ENCODE measurements around the gene RBM23. TPM values are rescaled to one million over a fixed set of nuclear protein-coding genes. Genes with fewer than 3 reads are reported as not detected.

Gene RBM23
- total RNA-seq, 1 experiment from 2014 or later = 70.0 TPM

DNA sequence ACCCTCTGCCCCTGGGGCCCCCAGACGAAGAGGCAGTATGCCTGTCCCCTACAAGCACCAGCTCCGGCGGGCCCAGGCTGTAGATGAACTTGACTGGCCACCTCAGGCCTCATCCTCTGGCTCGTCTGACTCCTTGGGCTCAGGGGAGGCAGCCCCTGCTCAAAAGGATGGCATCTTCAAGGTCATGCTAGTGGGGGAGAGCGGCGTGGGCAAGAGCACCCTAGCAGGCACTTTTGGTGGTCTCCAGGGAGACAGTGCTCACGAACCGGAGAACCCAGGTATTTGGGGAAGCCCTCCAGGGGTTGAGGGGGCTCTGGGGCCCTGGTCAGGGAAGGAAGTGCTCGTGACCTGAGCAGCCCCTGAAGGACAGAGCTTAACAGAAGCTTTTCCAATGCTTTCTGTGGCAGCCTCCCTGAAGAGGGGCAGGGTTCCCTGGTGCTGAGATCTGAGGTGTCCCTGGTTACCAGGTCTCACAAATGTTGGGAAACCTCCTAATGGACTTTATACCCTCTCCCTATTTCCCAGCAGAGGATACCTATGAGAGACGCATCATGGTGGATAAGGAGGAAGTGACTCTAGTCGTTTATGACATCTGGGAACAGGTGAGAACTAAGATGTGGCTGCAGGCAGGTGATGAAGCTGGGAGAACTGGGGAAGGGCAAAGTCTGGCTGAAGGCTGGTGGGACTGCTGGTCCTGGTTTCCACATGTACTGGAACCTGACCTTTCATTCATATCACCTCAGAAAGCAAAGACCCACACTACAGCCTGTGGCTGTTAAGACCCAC, 34.0 kb downstream of the RBM23 start:
- H3K4me3 ChIP-seq (ENCODE audit: low read depth, low read length) = no peak overlapping the region
- H3K36me3 Mint-ChIP-seq (ENCODE audit: insufficient read depth, unreplicated experiment) = peaks cover 11% of the 10 kb centered on the region
- peaks cover 8% of the 10 kb centered on the region for H3K4me1 Mint-ChIP-seq (ENCODE audit: low read depth, unreplicated experiment)
- H3K27me3 Mint-ChIP-seq (ENCODE audit: insufficient read depth, unreplicated experiment) = no peaks in the 10 kb centered on the region
- no peaks in the 10 kb centered on the region for H3K9me3 ChIP-seq
- H3K36me3 ChIP-seq (ENCODE audit: control insufficient read depth, insufficient read depth, low read length) = no peaks in the 10 kb centered on the region
- intact Hi-C loops (cut with micrococcal nuclease; ENCODE audit: unreplicated experiment) = no loop called here
- H3K27me3 ChIP-seq (replicated peaks; ENCODE audit: control insufficient read depth, insufficient read depth, low read length) = no peaks in the 10 kb centered on the region
- BruUV-seq (replicated peaks) = no TSS peak
- TF ChIP-seq, protein P1, sequence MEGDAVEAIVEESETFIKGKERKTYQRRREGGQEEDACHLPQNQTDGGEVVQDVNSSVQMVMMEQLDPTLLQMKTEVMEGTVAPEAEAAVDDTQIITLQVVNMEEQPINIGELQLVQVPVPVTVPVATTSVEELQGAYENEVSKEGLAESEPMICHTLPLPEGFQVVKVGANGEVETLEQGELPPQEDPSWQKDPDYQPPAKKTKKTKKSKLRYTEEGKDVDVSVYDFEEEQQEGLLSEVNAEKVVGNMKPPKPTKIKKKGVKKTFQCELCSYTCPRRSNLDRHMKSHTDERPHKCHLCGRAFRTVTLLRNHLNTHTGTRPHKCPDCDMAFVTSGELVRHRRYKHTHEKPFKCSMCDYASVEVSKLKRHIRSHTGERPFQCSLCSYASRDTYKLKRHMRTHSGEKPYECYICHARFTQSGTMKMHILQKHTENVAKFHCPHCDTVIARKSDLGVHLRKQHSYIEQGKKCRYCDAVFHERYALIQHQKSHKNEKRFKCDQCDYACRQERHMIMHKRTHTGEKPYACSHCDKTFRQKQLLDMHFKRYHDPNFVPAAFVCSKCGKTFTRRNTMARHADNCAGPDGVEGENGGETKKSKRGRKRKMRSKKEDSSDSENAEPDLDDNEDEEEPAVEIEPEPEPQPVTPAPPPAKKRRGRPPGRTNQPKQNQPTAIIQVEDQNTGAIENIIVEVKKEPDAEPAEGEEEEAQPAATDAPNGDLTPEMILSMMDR (IDR thresholded peaks at IDR 0.05; ENCODE audit: insufficient read depth in 1 of 2, low read depth in 1 of 2, low read length in 1 of 2, severe bottlenecking in 1 of 2, unreplicated experiment in 1 of 2) = no peak
- CTCF ChIA-PET = interaction anchor here (2.0 kb wide), 1 partner anchor 13 kb away, joined by 8 read pairs; the partner anchor contains the start of gene LRP10
- H3K4me3 Mint-ChIP-seq (ENCODE audit: unreplicated experiment) = peak overlapping the region; percentile 27
- DNase-seq = no peak
- no peak overlapping the region for H3K27ac Mint-ChIP-seq (ENCODE audit: unreplicated experiment)
- POLR2A ChIA-PET = no interaction called here
- no peaks in the 10 kb centered on the region for H3K9me3 Mint-ChIP-seq (ENCODE audit: unreplicated experiment)
- H3K4me1 ChIP-seq = peaks cover 4% of the 10 kb centered on the region

DNA sequence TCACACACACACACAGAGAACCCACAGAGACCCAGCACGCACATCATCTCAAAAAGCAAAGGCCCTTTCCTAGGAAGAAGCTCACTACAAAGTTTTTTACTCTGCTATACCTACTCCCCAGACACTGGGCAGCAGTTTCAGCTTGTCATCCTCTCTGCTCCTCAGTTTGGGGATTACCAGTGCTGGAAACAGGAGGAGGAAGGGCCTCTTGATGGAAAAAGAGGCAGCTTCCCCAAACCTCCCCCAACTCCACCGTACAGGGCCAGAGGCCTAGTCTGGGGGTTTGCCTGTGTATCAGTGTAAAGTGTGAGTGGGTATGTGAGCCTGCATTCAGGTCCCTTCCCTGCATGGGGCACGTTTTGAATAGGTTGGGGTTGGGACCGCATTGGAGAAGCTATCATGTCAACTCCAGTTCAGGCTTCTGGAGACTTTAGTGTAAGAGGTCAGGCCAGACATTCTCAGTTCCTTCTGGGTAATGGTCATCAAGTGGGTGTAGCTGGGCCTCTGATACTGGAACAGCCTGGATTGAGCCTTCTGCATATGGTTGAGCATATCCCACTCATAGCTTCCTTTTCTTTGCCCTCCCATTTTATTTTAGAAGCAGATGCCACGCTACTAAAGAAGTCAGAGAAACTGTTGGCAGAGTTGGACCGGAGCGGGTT, 34.7 kb downstream of the RBM23 start:
- POLR2A ChIA-PET = no interaction called here
- Histone ChIP-seq H3K36me3 (ENCODE audit: control insufficient read depth, insufficient read depth, low read length) (no peaks in the 10 kb centered on the region), H3K4me3 (ENCODE audit: low read depth, low read length) (no peak overlapping the region), H3K27me3 (replicated peaks; ENCODE audit: control insufficient read depth, insufficient read depth, low read length) (no peaks in the 10 kb centered on the region), H3K4me1 (peaks cover 9% of the 10 kb centered on the region), H3K9me3 (no peaks in the 10 kb centered on the region)
- Mint-ChIP-seq H3K9me3 (ENCODE audit: unreplicated experiment) (no peaks in the 10 kb centered on the region), H3K27ac (ENCODE audit: unreplicated experiment) (no peak overlapping the region), H3K27me3 (ENCODE audit: insufficient read depth, unreplicated experiment) (no peaks in the 10 kb centered on the region), H3K4me3 (ENCODE audit: unreplicated experiment) (no peak overlapping the region), H3K4me1 (ENCODE audit: low read depth, unreplicated experiment) (peaks cover 13% of the 10 kb centered on the region), H3K36me3 (ENCODE audit: insufficient read depth, unreplicated experiment) (peaks cover 11% of the 10 kb centered on the region)
- intact Hi-C loops (cut with micrococcal nuclease; ENCODE audit: unreplicated experiment) = no loop called here
- BruUV-seq (replicated peaks) = no TSS peak
- TF ChIP-seq, protein P1 (IDR thresholded peaks at IDR 0.05; ENCODE audit: insufficient read depth in 1 of 2, low read depth in 1 of 2, low read length in 1 of 2, severe bottlenecking in 1 of 2, unreplicated experiment in 1 of 2) = no peak
- no peak for DNase-seq
- CTCF ChIA-PET = interaction anchor here (1.8 to 2.0 kb wide), 2 partner anchors 12 to 13 kb away, joined by 6 to 8 read pairs; partner anchors contain the start of gene LRP10

DNA sequence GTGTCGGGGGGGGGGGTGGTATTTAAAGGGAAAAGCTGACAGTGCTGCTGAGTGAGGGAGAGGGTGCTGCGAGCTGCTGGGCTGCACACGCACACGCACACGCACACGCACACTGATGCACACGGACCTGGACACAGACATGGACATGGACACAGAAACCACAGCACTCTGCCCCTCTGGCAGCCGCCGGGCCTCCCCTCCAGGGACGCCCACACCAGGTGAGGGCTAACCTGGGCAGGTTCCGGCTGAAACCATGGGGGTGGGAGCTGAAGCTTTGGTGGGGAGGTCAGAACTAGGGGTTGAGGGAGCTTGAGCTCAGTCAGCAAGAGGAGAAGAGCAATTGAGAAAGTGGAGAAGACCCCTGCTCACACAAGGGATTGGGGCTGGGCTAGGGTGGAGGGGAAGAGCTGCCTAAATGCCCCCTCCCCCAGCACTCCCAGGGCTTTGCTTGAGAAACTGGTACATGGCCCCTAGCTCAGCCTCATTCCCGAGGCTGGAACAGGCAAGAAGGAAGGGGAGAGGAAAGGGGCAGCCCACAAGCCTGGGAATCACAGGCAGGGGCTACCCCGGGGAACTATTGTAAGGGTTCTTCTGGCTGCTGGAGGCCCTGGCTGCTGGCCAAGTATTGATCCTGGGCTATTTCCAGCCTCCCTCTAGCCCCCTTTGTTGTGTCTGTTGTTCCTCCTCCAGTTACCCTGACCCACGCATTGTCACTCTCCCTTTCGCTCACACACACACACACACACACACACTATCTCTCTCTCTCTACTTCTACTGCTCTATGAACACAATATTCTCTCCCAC, 35.6 kb downstream of the RBM23 start, which contains the start of gene REM2:
Gene REM2, plus strand, starts transcription at position 50 of the 804 bp plus-strand sequence. Its CDS starts 66 bp downstream, at position 116.
- H3K27me3 ChIP-seq (replicated peaks; ENCODE audit: control insufficient read depth, insufficient read depth, low read length) = no peaks in the 10 kb centered on the region
- POLR2A ChIA-PET = interaction anchor here (1.0 kb wide), 1 partner anchor 62 kb away, joined by 5 read pairs; no protein-coding TSS in a partner anchor
- H3K36me3 ChIP-seq (ENCODE audit: control insufficient read depth, insufficient read depth, low read length) = no peaks in the 10 kb centered on the region
- H3K4me3 Mint-ChIP-seq (ENCODE audit: unreplicated experiment) = no peak within 1 kb of the TSS
- peaks cover 16% of the 10 kb centered on the region for H3K4me1 ChIP-seq
- no peaks in the 10 kb centered on the region for H3K9me3 ChIP-seq
- DNase-seq = no peak
- H3K36me3 Mint-ChIP-seq (ENCODE audit: insufficient read depth, unreplicated experiment) = peaks cover 11% of the 10 kb centered on the region
- H3K27me3 Mint-ChIP-seq (ENCODE audit: insufficient read depth, unreplicated experiment) = no peaks in the 10 kb centered on the region
- BruUV-seq (replicated peaks) = no TSS peak
- TF ChIP-seq, protein P1 (IDR thresholded peaks at IDR 0.05; ENCODE audit: insufficient read depth in 1 of 2, low read depth in 1 of 2, low read length in 1 of 2, severe bottlenecking in 1 of 2, unreplicated experiment in 1 of 2) = no peak
- peaks cover 19% of the 10 kb centered on the region for H3K4me1 Mint-ChIP-seq (ENCODE audit: low read depth, unreplicated experiment)
- CTCF ChIA-PET = interaction anchor here (1.2 to 1.8 kb wide), 3 partner anchors 9 to 31 kb away, joined by 3 to 6 read pairs (median 6); no protein-coding TSS in a partner anchor
- intact Hi-C loops (cut with micrococcal nuclease; ENCODE audit: unreplicated experiment) = no loop called here
- no peaks in the 10 kb centered on the region for H3K9me3 Mint-ChIP-seq (ENCODE audit: unreplicated experiment)
- peak within 1 kb of the TSS; percentile 40 for H3K27ac Mint-ChIP-seq (ENCODE audit: unreplicated experiment)
- no peak within 1 kb of the TSS for H3K4me3 ChIP-seq (ENCODE audit: low read depth, low read length)

Measured in Caco-2 (cell line).